ENCODE measurements around the gene SLC44A1.

SLC44A1 gene

GRCh38 chr9:105376893-105377292, 132.4 kb downstream of the SLC44A1 start:
- ChIA-PET POLR2A (no interaction called here), CTCF (no interaction called here)
- no peak for DNase-seq (ENCODE audit: extremely low spot score)
- TF ChIP-seq CTBP1 (IDR thresholded peaks at IDR 0.05; ENCODE audit: borderline replicate concordance) (no peak), L3MBTL2 (conservative IDR thresholded peaks at IDR 0.05) (no peak), SUZ12 (IDR thresholded peaks at IDR 0.05) (no peak), NFRKB (IDR thresholded peaks at IDR 0.05) (no peak), PKNOX1 (IDR thresholded peaks at IDR 0.05) (no peak), LEF1 (IDR thresholded peaks at IDR 0.05; ENCODE audit: borderline replicate concordance) (no peak), FOXM1 (IDR thresholded peaks at IDR 0.05; ENCODE audit: borderline replicate concordance) (no peak), FOXK2 (IDR thresholded peaks at IDR 0.05) (no peak), TARDBP (IDR thresholded peaks at IDR 0.05) (no peak), BHLHE40 (IDR thresholded peaks at IDR 0.05; ENCODE audit: borderline replicate concordance) (no peak), SP1 (IDR thresholded peaks at IDR 0.05) (no peak), ARNT (IDR thresholded peaks at IDR 0.05) (no peak), ELF4 (IDR thresholded peaks at IDR 0.05) (no peak), ZNF384 (IDR thresholded peaks at IDR 0.05) (no peak), HDGF (IDR thresholded peaks at IDR 0.05; ENCODE audit: borderline replicate concordance) (no peak), FOXA1 (IDR thresholded peaks at IDR 0.05) (no peak)

GRCh38 chr9:105385381-105385985, 141.0 kb downstream of the SLC44A1 start:
- no peak for DNase-seq (ENCODE audit: extremely low spot score)

GRCh38 chr9:105389796-105390195, 145.3 kb downstream of the SLC44A1 start:
- POLR2A ChIA-PET, result no interaction called here
- TF ChIP-seq FOXA1 (IDR thresholded peaks at IDR 0.05), result no peak
- no peak for TF ChIP-seq LEF1 (IDR thresholded peaks at IDR 0.05; ENCODE audit: borderline replicate concordance)
- no peak for TF ChIP-seq ZNF384 (IDR thresholded peaks at IDR 0.05)
- TF ChIP-seq FOXK2 (IDR thresholded peaks at IDR 0.05), result no peak
- no peak for TF ChIP-seq CTBP1 (IDR thresholded peaks at IDR 0.05; ENCODE audit: borderline replicate concordance)
- TF ChIP-seq ELF4 (IDR thresholded peaks at IDR 0.05), result no peak
- TF ChIP-seq ARNT (IDR thresholded peaks at IDR 0.05), result no peak
- no peak for TF ChIP-seq HDGF (IDR thresholded peaks at IDR 0.05; ENCODE audit: borderline replicate concordance)
- TF ChIP-seq TARDBP (IDR thresholded peaks at IDR 0.05), result no peak
- TF ChIP-seq SUZ12 (IDR thresholded peaks at IDR 0.05), result no peak
- TF ChIP-seq BHLHE40 (IDR thresholded peaks at IDR 0.05; ENCODE audit: borderline replicate concordance), result no peak
- TF ChIP-seq FOXM1 (IDR thresholded peaks at IDR 0.05; ENCODE audit: borderline replicate concordance), result no peak
- TF ChIP-seq NFRKB (IDR thresholded peaks at IDR 0.05), result no peak
- DNase-seq (ENCODE audit: extremely low spot score), result no peak
- CTCF ChIA-PET, result no interaction called here

More at GRCh38 chr9:105385381-105385985, 141.0 kb downstream of the SLC44A1 start:
- ChIA-PET POLR2A (no interaction called here), CTCF (no interaction called here)
- TF ChIP-seq PKNOX1 (IDR thresholded peaks at IDR 0.05) (no peak), FOXM1 (IDR thresholded peaks at IDR 0.05; ENCODE audit: borderline replicate concordance) (no peak), CTBP1 (IDR thresholded peaks at IDR 0.05; ENCODE audit: borderline replicate concordance) (no peak), FOXA1 (IDR thresholded peaks at IDR 0.05) (no peak), TARDBP (IDR thresholded peaks at IDR 0.05) (no peak), ZNF384 (IDR thresholded peaks at IDR 0.05) (no peak), L3MBTL2 (conservative IDR thresholded peaks at IDR 0.05) (no peak), BHLHE40 (IDR thresholded peaks at IDR 0.05; ENCODE audit: borderline replicate concordance) (no peak), SUZ12 (IDR thresholded peaks at IDR 0.05) (no peak), ELF4 (IDR thresholded peaks at IDR 0.05) (no peak), LEF1 (IDR thresholded peaks at IDR 0.05; ENCODE audit: borderline replicate concordance) (no peak), ARNT (IDR thresholded peaks at IDR 0.05) (no peak), SP1 (IDR thresholded peaks at IDR 0.05) (no peak), HDGF (IDR thresholded peaks at IDR 0.05; ENCODE audit: borderline replicate concordance) (no peak), NFRKB (IDR thresholded peaks at IDR 0.05) (no peak), FOXK2 (IDR thresholded peaks at IDR 0.05) (no peak)

- POLR2A ChIA-PET, result no interaction called here
- DNase-seq (ENCODE audit: extremely low spot score), result no peak
- CTCF ChIA-PET, result no interaction called here
- TF ChIP-seq ARNT (IDR thresholded peaks at IDR 0.05) (no peak), TARDBP (IDR thresholded peaks at IDR 0.05) (no peak)
Measured at GRCh38 chr9:105390871-105391270, 146.4 kb downstream of the SLC44A1 start.

GRCh38 chr9:105391288-105391687, 146.8 kb downstream of the SLC44A1 start:
- ChIA-PET POLR2A (no interaction called here), CTCF (interaction anchor here (0.7 kb wide), 1 partner anchor 12 kb away, joined by 3 read pairs; no protein-coding TSS in a partner anchor)
- DNase-seq (ENCODE audit: extremely low spot score), result no peak
- TF ChIP-seq TARDBP (IDR thresholded peaks at IDR 0.05) (no peak), NFRKB (IDR thresholded peaks at IDR 0.05) (no peak), FOXM1 (IDR thresholded peaks at IDR 0.05; ENCODE audit: borderline replicate concordance) (no peak), ELF4 (IDR thresholded peaks at IDR 0.05) (no peak), BHLHE40 (IDR thresholded peaks at IDR 0.05; ENCODE audit: borderline replicate concordance) (no peak), FOXA1 (IDR thresholded peaks at IDR 0.05) (no peak), ARNT (IDR thresholded peaks at IDR 0.05) (no peak), SP1 (IDR thresholded peaks at IDR 0.05) (no peak), CTBP1 (IDR thresholded peaks at IDR 0.05; ENCODE audit: borderline replicate concordance) (no peak), LEF1 (IDR thresholded peaks at IDR 0.05; ENCODE audit: borderline replicate concordance) (no peak), PKNOX1 (IDR thresholded peaks at IDR 0.05) (no peak), SUZ12 (IDR thresholded peaks at IDR 0.05) (no peak), ZNF384 (IDR thresholded peaks at IDR 0.05) (no peak), HDGF (IDR thresholded peaks at IDR 0.05; ENCODE audit: borderline replicate concordance) (no peak), L3MBTL2 (conservative IDR thresholded peaks at IDR 0.05) (no peak)

- ChIA-PET POLR2A (interaction anchor here (0.6 kb wide), 1 partner anchor 9 kb away, joined by 4 read pairs; no protein-coding TSS in a partner anchor), CTCF (no interaction called here)
- DNase-seq (ENCODE audit: extremely low spot score), result no peak
- TF ChIP-seq SP1 (IDR thresholded peaks at IDR 0.05) (no peak), L3MBTL2 (conservative IDR thresholded peaks at IDR 0.05) (no peak)
Measured at GRCh38 chr9:105392531-105392930, 148.1 kb downstream of the SLC44A1 start.
